Posterior vena cava (tissue), 2 donors: ENCODE data around the gene SLC5A6. TPM values are rescaled to one million over a fixed set of nuclear protein-coding genes. Genes with fewer than 3 reads are reported as not detected.
"Not testable (repeated sequence)": the region's sequence is repeated elsewhere in the genome, so short reads cannot be mapped to it uniquely, and the experiment has no call there.

Experiments used
- DNase-seq: peaks from one replicate; pipeline ENCODE4 v3.0.0-alpha.2; 2020; ENCODE audit warnings: low spot score
- intact Hi-C, 2 donors: fragments of 100-400 bp; cut with DNase I; formaldehyde crosslinking; loops; one replicate each; pipeline versions ENCODE4 v1.14.1 to v1.14.2; 2022 to 2023
- total RNA-seq, 2 donors: library from RNA; stranded (reverse); fragmentation: NEBNext Ultra II Directional; extraction: Animal tissue kit (Norgen Biotek cat#: 25700); gene quantifications; one replicate each; pipeline ENCODE4 v1.2.1, GENCODE V29; 2021
- donor health status: DM: yes; HTN: yes; CAD: no.
- donor health status: DM: yes; HTN: yes; CAD: no.

The SLC5A6 gene
- total RNA-seq, 2 donors from 2014 or later, result 15.3 to 16.8 TPM

DNA sequence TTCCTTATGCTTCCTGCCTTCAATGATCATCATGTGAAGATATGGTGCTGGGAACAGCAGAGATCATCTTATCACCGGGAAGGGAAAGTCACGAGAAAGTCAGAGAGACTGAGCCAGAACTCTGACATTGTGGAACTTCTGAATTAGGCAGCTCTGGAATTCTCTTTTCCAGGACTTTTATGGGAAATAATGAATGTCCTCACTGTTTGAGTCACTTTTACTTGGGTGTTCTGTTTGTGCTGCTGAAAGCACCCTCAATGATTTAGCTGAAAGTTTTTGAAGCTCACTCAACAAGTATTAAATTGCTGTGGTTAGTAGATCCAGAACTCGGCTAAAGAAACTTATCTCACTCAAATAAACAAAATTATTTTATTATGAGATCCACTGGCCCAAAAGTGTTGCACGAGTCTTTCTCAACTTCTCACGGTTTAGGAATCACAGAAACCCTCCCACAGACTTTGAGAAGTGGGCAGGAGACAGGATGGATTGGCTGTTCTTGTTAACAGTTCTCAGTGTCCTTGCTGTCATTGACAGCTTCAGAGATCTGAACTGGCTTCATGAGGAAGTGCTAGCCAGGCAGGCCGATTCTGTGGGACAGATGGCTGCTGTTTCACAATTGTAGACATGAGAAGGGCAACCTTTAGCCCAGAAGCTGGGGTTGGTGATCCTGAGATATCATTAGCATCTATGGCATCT, 26.6 kb downstream of the SLC5A6 start:
- no peak for DNase-seq
- intact Hi-C loops, result loop anchor here in 1 of 2 donors (5.0 kb wide), 1 partner anchor 53 kb away; the partner anchor contains the start of gene PREB

- no peak for DNase-seq
- intact Hi-C loops, result no loop called here
These were observed 28.0 kb downstream of the SLC5A6 start for GRCh38 chr2:27184115-27184514.

DNA sequence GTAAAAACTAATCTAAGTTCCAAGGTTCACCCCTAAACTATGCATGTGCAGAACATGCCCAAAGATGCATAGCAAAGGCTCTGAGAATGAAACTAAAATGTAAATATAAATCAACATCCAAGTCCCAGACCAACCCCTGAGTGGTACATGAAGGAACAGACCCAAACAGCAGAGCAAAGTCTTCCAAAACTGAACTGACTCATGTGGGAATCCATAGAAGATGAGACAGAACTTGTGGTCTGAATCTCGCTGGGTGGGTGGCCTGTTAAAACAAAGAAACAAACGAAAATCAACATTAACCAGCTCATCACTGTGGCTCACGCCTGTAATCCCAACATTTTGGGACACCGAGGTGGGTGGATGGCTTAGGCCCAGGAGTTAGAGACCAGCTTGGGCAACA, 29.7 kb downstream of the SLC5A6 start:
- DNase-seq, result no peak
- intact Hi-C loops, result no loop called here

DNA sequence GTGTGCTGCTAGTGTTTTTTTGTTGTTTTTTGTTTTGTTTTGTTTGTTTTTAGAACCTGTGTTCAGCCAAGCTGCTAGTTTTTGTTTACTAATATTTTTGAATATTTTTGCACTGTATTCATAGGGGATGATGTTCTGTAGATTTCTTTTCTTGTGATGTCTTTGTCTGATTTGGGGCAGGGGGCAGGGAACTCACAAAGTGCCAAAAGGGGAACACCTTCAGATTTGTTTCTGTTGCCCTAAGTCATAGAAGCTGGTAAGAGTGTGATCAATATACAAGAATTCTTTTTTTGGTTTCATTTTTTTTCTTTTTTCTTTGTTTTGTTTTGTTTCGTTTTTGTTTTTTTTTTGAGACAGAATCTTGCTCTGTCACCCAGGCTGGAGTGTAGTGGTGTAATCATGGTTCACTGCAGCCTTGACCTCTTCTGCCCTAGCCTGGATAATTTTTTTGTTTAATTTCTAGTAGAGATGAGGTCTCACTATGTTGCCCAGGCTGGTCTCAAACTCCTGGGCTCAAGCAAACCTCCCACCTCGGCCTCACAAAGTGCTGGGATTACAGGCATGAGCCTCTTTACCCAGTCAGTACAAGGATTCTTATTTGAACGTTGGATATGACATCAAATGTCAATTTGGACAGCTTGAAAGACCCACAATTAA, 32.6 kb downstream of the SLC5A6 start:
- DNase-seq, result no peak
- intact Hi-C loops, result no loop called here

DNA sequence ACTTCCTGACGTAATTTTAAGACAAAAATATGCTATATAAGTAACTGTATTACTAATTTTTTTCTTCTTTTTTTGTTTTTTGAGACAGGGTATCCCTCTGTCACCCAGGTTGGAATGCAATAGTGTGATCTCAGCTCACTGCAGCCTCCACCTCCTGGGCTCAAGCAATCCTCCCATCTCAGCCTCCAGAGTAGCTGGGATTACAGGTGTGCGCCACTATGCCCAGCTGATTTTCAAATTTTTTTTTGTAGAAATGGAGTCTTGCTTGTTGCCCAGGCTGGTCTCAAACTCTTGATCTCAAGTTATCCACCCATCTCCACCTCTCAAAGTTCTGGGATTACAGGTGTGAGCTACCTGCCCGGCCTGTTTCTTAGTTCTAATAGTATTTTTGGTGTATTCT, 33.6 kb downstream of the SLC5A6 start:
- no peak for DNase-seq
- intact Hi-C loops, result no loop called here

GRCh38 chr2:27177441-27178351, 34.4 kb downstream of the SLC5A6 start:
- intact Hi-C loops, result no loop called here
- no peak for DNase-seq

GRCh38 chr2:27175781-27176180, 36.3 kb downstream of the SLC5A6 start:
- intact Hi-C loops, DNase-seq: not testable (repeated sequence)

GRCh38 chr2:27175330-27175729, 36.7 kb downstream of the SLC5A6 start:
- no peak for DNase-seq
- intact Hi-C loops, result no loop called here

- no peak for DNase-seq
- intact Hi-C loops, result no loop called here
These were observed 37.4 kb downstream of the SLC5A6 start for GRCh38 chr2:27174638-27175037.

GRCh38 chr2:27171351-27171848, 40.7 kb downstream of the SLC5A6 start:
- DNase-seq, result no peak
- intact Hi-C loops, result no loop called here

DNA sequence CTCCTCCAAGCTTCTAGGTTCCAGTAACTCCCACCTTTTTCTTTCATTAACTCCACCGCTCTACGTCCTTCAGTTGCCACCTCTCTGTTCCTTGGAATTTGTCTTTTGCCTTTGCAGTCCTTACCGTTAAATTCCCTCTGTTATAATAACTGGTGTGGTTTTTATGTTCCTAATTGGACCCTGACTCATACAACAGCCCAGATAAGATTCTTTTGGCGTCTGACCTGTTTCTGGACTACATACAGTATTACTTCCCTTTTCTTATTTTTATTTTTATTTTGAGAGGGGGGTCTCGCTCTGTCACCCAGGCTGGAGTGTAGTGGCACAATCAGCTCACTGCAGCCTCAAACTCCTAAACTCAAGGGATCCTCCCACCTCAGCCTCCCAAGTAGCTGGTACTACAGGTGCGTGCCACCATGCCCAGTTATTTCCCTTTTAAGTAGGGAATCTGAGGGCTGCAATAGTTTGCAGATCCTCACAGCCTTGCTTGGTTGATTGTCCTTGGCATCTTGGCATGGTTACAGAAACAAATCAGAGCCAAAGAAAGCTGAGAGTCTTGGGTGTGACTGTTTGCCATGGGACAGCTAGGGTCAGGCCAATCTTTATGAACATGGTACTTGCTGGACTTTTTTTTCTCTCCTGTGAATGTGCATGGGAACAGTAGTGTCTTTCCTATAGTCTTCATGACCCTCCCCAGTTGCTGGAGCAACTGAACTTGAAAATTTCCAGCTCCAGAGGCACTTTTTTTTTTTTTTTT, 41.3 kb downstream of the SLC5A6 start:
- no peak for DNase-seq
- intact Hi-C loops, result no loop called here

DNA sequence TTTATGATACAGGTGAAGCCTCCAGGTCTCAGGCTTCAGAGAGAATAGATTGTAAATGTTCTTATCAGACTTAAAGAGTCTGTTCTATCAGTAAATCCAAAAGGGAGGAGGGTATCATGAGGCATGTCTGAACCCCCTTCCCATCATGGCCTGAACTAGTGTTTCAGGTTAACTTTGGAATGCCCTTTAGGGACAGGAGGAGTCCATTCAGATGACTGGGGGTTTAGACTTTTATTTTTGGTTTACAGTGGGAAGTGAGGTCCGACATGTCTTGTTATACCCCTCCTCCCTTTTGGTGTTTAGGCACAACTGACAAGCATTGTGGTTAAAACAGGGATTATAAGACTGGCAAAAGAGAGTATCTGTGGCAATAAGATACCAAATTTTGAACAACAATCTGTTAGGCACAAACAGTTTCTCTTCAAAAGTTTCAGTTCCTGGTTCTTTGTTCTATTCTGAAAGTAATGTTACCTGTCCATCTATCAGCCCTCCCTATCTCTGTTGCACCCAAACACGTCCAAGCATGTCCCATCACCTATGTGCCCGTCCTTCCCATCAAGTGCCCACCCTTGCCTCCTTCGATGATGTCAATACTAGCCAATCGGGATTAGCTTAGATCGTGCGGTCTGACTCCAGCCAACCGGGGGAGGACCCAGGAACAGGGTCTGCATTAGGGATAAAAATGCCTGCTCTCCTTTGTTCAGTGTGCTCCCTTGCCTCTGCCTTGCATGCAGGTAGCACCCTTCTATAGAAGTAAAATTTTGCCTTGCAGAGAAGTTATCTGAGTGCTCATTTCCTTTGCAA, 46.9 kb downstream of the SLC5A6 start:
- no peak for DNase-seq

GRCh38 chr2:27162151-27163121, 49.6 kb downstream of the SLC5A6 start:
- DNase-seq, result no peak
- intact Hi-C loops, result no loop called here

More for the DNA sequence above, 46.9 kb downstream of the SLC5A6 start:
- intact Hi-C loops, result no loop called here

- no peak for DNase-seq
- intact Hi-C loops, result no loop called here
These were observed 51.9 kb downstream of the SLC5A6 start for GRCh38 chr2:27160191-27160590.

- DNase-seq, result no peak
These were observed 52.8 kb downstream of the SLC5A6 start for GRCh38 chr2:27159271-27159670.

DNA sequence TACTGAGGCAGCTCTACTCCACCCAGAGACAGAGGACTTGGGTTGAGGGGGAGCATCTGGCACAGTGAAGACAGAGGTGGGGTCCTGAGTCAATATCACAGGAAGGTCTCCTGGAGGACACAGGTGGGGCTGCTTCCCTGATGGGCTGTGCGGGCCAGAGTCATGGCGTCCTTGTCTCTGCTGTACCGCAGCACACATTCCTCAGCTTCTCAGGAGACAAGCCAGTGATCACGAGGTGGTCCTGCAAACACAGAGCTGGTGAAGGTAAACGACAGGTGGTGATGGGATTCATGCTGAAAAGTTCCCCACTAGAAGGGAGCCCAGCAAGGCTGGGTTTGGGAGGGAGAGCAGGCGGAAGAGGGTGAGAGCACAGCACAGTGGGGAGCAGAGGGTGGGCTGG, 53.6 kb downstream of the SLC5A6 start:
- intact Hi-C loops, result no loop called here
- DNase-seq, result no peak

More at GRCh38 chr2:27159271-27159670, 52.8 kb downstream of the SLC5A6 start:
- intact Hi-C loops, result no loop called here

DNA sequence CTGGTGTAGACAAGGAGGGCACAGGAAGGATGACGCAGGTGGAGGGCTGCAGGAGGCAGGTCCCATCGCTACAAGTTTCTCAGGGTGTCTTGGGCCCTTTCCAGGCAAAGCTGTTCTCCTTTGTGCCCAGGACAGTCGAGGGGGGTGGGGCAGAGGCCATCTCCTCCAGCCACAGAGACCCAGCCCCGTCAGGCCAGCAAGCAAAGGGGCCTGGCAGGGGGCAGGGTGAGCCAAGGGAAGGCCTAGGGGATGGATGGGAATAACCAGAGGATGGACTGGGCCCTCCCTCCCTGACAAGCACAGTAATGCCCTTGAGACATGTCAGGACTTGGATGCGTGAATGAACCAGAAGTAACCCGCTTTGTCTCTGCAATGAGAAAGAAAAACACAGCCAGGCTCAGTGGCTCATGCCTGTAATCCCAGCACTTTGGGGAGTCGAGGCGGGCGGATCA, 57.0 kb downstream of the SLC5A6 start:
- intact Hi-C loops, result no loop called here
- DNase-seq, result no peak
